ENCODE results near the gene KCNIP1.

KCNIP1 gene

DNA sequence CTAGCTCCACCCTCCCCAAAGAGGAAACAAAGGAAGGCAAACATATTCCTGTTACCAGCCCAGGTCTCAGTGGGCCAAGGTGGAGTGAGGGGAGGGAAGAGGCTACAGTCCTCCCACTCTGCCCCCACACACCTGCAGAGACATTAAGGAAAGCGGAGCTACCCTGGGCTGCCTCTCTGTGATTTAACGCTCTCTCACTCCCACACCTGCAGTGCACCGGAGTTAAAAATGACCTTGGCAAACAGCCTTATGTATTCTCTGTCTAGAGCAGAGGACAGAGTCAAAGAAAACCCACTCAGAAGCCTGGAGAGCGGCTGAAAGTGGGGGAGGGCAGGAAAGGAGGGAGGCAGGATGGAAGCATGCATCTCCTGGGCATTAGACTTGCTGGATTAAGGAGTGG is 32.7 kb downstream of the KCNIP1 start:
- TF ChIP-seq CTCF (IDR thresholded peaks at IDR 0.05; ENCODE audit: low read depth, low read length) = no peak
- no peak for DNase-seq (ENCODE audit: extremely low read depth, low read depth)

- no peak for DNase-seq (ENCODE audit: extremely low read depth, low read depth)
- no peak for TF ChIP-seq CTCF (IDR thresholded peaks at IDR 0.05; ENCODE audit: low read depth, low read length)
These were observed 33.8 kb downstream of the KCNIP1 start for GRCh38 chr5:170537451-170538095.

GRCh38 chr5:170538096-170538465 is 34.3 kb downstream of the KCNIP1 start:
- no peak for TF ChIP-seq CTCF (IDR thresholded peaks at IDR 0.05; ENCODE audit: low read depth, low read length)
- DNase-seq (ENCODE audit: extremely low read depth, low read depth) = no peak

- no peak for TF ChIP-seq CTCF (IDR thresholded peaks at IDR 0.05; ENCODE audit: low read depth, low read length)
These were observed 35.1 kb downstream of the KCNIP1 start for GRCh38 chr5:170538696-170539586.

GRCh38 chr5:170540271-170540670 is 36.5 kb downstream of the KCNIP1 start:
- TF ChIP-seq CTCF (IDR thresholded peaks at IDR 0.05; ENCODE audit: low read depth, low read length) = no peak
- no peak for DNase-seq (ENCODE audit: extremely low read depth, low read depth)

More at GRCh38 chr5:170538696-170539586, 35.1 kb downstream of the KCNIP1 start:
- DNase-seq (ENCODE audit: extremely low read depth, low read depth) = no peak

- no peak for TF ChIP-seq CTCF (IDR thresholded peaks at IDR 0.05; ENCODE audit: low read depth, low read length)
- DNase-seq (ENCODE audit: extremely low read depth, low read depth) = no peak
These were observed 37.4 kb downstream of the KCNIP1 start for GRCh38 chr5:170541146-170541769.

Measured in AG09319 (cell line).